22Rv1 (cell line): Measurements from ENCODE around the gene BAIAP2L1.

Experiments
- CTCF ChIP-seq: fragments of 450-650 bp; IDR thresholded peaks from 2 replicates; pipeline ENCODE4 v1.5.1; 2017; ENCODE audit warnings: mild to moderate bottlenecking
- ZFX ChIP-seq: fragments of 450-650 bp; IDR thresholded peaks from 2 replicates; pipeline ENCODE4 v1.6.1; 2017; ENCODE audit warnings: antibody characterized with exemption, borderline replicate concordance

- no peak for TF ChIP-seq CTCF
- TF ChIP-seq ZFX, result no peak
These were observed 34.3 kb downstream of the BAIAP2L1 start for GRCh38 chr7:98366562-98366938.
